ENCODE measurements around the gene GOLGB1. TPM values are rescaled to one million over a fixed set of nuclear protein-coding genes. Genes with fewer than 3 reads are reported as not detected.

GOLGB1 gene
- total RNA-seq, 1 donor from 2014 or later = 33.2 TPM

DNA sequence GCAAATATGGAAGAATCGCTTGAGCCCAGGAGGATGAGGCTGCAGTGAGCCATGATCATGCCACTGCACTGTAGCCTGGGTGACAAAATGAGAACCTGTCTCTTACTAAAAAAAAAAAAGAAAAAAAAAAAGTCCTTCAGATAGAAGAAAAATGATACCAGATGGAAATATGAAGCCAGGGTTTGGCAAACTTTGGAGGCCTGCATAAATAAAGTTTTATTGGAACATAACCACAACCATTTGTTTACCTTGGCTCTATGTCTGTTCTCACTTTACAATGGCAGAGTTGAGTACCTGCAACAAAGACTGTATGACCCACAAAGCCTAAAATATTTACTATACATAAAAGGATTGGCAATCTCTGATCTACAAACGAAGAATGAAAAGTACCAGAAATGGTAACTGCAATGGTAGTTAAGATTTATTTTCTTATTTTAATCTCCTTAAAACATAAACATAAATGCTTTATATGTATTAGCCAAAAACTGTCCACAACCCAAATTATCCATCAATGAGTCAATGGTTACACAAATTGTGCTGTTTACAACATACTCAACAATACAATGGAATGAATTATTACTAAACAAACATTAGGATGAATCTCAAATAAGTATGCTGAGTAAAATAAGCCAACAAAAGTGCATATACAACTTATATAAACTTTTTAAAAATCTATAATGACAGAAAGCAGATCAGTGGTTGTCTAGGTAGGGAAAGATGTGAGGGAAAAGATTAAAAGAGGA, 41.8 kb downstream of the GOLGB1 start:
- H3K36me3 Mint-ChIP-seq (ENCODE audit: low read depth) = peaks cover 20% of the 10 kb centered on the region
- no peak overlapping the region for H3K27ac Mint-ChIP-seq (ENCODE audit: unreplicated experiment)
- peaks cover 3% of the 10 kb centered on the region for H3K9me3 Mint-ChIP-seq

DNA sequence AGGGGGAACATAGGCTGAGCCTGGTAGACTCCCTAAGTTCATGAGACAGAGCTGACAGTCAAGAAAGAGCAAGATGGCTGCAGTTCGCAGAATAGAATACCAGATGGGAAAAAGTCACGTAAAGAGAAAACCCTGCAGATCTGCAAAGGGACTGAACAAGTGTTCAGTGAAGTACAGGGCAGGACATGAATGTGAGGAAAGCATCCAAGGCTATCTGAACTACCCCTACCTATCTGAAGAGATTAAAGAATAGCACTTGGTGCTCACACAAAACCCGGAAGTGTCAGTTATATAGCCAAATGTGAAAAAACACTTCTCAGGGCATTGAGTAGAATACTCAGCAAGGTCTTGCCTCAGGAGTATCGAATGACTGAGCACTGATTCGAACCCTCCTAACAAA, 44.0 kb downstream of the GOLGB1 start:
- TF ChIP-seq, protein P1, sequence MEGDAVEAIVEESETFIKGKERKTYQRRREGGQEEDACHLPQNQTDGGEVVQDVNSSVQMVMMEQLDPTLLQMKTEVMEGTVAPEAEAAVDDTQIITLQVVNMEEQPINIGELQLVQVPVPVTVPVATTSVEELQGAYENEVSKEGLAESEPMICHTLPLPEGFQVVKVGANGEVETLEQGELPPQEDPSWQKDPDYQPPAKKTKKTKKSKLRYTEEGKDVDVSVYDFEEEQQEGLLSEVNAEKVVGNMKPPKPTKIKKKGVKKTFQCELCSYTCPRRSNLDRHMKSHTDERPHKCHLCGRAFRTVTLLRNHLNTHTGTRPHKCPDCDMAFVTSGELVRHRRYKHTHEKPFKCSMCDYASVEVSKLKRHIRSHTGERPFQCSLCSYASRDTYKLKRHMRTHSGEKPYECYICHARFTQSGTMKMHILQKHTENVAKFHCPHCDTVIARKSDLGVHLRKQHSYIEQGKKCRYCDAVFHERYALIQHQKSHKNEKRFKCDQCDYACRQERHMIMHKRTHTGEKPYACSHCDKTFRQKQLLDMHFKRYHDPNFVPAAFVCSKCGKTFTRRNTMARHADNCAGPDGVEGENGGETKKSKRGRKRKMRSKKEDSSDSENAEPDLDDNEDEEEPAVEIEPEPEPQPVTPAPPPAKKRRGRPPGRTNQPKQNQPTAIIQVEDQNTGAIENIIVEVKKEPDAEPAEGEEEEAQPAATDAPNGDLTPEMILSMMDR (conservative IDR thresholded peaks at IDR 0.05) = no peak
- H3K4me1 Mint-ChIP-seq = no peaks in the 10 kb centered on the region
- DNase-seq (ENCODE audit: low read depth, low spot score) = no peak
- no peaks in the 10 kb centered on the region for H3K27me3 Mint-ChIP-seq (ENCODE audit: low read depth)
- peaks cover 18% of the 10 kb centered on the region for H3K36me3 Mint-ChIP-seq (ENCODE audit: low read depth)
- H3K4me3 Mint-ChIP-seq = no peak overlapping the region
- H3K27ac Mint-ChIP-seq (ENCODE audit: unreplicated experiment) = no peak overlapping the region
- H3K9me3 Mint-ChIP-seq = peaks cover 5% of the 10 kb centered on the region

More for the DNA sequence above, 41.8 kb downstream of the GOLGB1 start:
- no peak for DNase-seq (ENCODE audit: low read depth, low spot score)
- no peak overlapping the region for H3K4me3 Mint-ChIP-seq
- TF ChIP-seq, protein P1 (conservative IDR thresholded peaks at IDR 0.05) = no peak
- no peaks in the 10 kb centered on the region for H3K27me3 Mint-ChIP-seq (ENCODE audit: low read depth)
- H3K4me1 Mint-ChIP-seq = no peaks in the 10 kb centered on the region

DNA sequence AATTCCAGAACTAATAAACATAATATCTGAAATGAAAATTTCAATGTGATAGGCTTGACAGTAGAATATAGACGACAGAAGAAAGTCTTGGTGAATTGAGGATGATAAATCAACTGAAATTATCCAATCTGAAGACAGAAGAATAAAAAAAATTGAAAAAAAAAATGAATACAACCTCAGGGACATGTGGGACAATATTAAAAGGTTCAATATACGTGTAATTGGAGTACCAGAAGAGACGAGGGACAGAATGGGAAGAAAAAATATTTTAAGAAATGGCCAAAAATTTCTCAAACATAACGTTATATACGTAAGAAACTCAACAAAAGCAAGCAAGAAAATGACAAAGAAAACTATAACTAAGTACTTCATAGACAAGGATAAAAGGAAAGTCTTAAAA, 45.6 kb downstream of the GOLGB1 start:
- Mint-ChIP-seq H3K4me1 (no peaks in the 10 kb centered on the region), H3K4me3 (no peak overlapping the region), H3K36me3 (ENCODE audit: low read depth) (peaks cover 18% of the 10 kb centered on the region), H3K9me3 (peaks cover 5% of the 10 kb centered on the region), H3K27ac (ENCODE audit: unreplicated experiment) (no peak overlapping the region), H3K27me3 (ENCODE audit: low read depth) (no peaks in the 10 kb centered on the region)
- TF ChIP-seq, protein P1 (conservative IDR thresholded peaks at IDR 0.05) = no peak
- no peak for DNase-seq (ENCODE audit: low read depth, low spot score)

DNA sequence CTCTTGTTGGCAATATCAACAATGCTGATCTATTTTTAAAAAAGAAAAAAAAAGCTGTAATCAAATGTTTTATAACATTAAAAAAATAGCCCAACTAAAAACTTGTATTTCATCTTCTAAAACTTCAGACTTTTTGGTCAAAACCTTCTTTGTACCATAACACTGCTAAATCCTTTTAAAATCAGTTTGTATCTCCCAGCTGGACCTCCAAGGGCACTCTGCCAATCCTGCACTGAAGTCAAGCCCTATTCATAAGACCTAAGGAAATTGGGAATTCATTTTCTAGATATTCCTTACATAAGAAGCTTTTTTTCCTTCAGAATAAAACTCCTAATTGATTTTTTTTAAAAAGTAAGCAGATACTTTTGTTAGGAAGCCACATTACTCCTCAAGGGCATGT, 50.6 kb downstream of the GOLGB1 start:
- TF ChIP-seq, protein P1 (conservative IDR thresholded peaks at IDR 0.05) = no peak
- Mint-ChIP-seq H3K27me3 (ENCODE audit: low read depth) (no peaks in the 10 kb centered on the region), H3K4me3 (no peak overlapping the region), H3K36me3 (ENCODE audit: low read depth) (peaks cover 22% of the 10 kb centered on the region), H3K4me1 (no peaks in the 10 kb centered on the region), H3K9me3 (peaks cover 2% of the 10 kb centered on the region), H3K27ac (ENCODE audit: unreplicated experiment) (no peak overlapping the region)
- DNase-seq (ENCODE audit: low read depth, low spot score) = no peak

DNA sequence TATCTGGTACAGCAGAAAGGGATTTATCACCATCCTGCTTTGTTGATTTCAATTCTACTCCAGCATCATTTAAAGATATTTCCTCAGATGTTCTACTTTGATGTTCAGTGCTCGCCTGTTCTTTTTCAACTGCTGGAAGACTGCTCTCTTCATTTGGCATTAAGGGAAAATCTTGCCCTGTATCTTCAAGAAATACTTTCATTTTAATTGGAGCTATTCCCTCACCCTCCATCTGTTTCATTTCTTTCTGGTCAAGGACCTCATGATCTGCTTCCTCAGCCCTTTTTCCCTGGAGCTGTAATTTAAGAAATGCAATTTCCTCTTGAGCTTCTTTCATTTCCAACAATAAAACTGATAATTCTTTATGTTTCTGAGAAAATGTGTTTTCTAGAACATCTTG, 51.1 kb downstream of the GOLGB1 start:
- H3K27ac Mint-ChIP-seq (ENCODE audit: unreplicated experiment) = no peak overlapping the region
- H3K9me3 Mint-ChIP-seq = peaks cover 2% of the 10 kb centered on the region
- H3K4me1 Mint-ChIP-seq = no peaks in the 10 kb centered on the region
- no peak for DNase-seq (ENCODE audit: low read depth, low spot score)
- peaks cover 19% of the 10 kb centered on the region for H3K36me3 Mint-ChIP-seq (ENCODE audit: low read depth)
- H3K4me3 Mint-ChIP-seq = no peak overlapping the region
- no peaks in the 10 kb centered on the region for H3K27me3 Mint-ChIP-seq (ENCODE audit: low read depth)
- TF ChIP-seq, protein P1 (conservative IDR thresholded peaks at IDR 0.05) = no peak

All from neural crest cell (in vitro differentiated cells).